Natural killer cell (primary cell): ENCODE measurements around the gene GPR157. TPM values are rescaled to one million over a fixed set of nuclear protein-coding genes. Genes with fewer than 3 reads are reported as not detected.

Experiments used
- ATAC-seq, 3 donors: fragments of 150-1000 bp in 2 of 3; fragments of 200-7000 bp in 1 of 3; cut with Tn5 transposase; 1 replicate in 1 of 3; 2 replicates in 2 of 3; pipeline ENCODE4 v1.10.0; 2021; ENCODE audit warnings: mild to moderate bottlenecking in 2 of 3, moderate library complexity in 2 of 3
- DNase-seq, 2 donors: peaks; one replicate each; pipeline versions ENCODE4 v3.0.0 to v3.0.0-alpha.2; 2013 to 2021; ENCODE audit warnings: mixed read lengths in 1 of 2
- H3K27ac ChIP-seq: one replicate; pipeline ENCODE4 v1.5.1; 2013; ENCODE audit warnings: mild to moderate bottlenecking, low read length
- H3K27me3 ChIP-seq: one replicate; pipeline ENCODE4 v1.6.1; 2013; ENCODE audit warnings: low read length; ENCODE audit not compliant: control insufficient read depth, insufficient read depth
- H3K36me3 ChIP-seq: one replicate; pipeline ENCODE4 v1.6.1; 2013; ENCODE audit warnings: low read length; ENCODE audit not compliant: control insufficient read depth, insufficient read depth
- H3K4me1 ChIP-seq: one replicate; pipeline ENCODE4 v1.6.1; 2013; ENCODE audit warnings: low read length; ENCODE audit not compliant: control insufficient read depth, insufficient read depth
- H3K4me3 ChIP-seq: one replicate; pipeline ENCODE4 v1.5.1; 2013; ENCODE audit warnings: low read length
- H3K9me3 ChIP-seq: one replicate; pipeline ENCODE4 v1.6.1; 2013; ENCODE audit warnings: low read length; ENCODE audit not compliant: control insufficient read depth, insufficient read depth
- H3K27ac Mint-ChIP-seq, 2 donors: one replicate each; pipeline ENCODE4 v1.8.0; 2022; ENCODE audit warnings: mild to moderate bottlenecking in 2 of 2, mixed read lengths in 2 of 2, moderate library complexity in 1 of 2
- H3K27me3 Mint-ChIP-seq, 2 donors: one replicate each; pipeline ENCODE4 v1.8.0; 2022; ENCODE audit warnings: low read depth in 2 of 2, mixed read lengths in 2 of 2
- H3K36me3 Mint-ChIP-seq: one replicate; pipeline ENCODE4 v1.8.0; 2022; ENCODE audit warnings: mixed read lengths
- H3K4me1 Mint-ChIP-seq, 2 donors: one replicate each; pipeline ENCODE4 v1.8.0; 2022; ENCODE audit warnings: mixed read lengths in 2 of 2
- H3K4me3 Mint-ChIP-seq: one replicate; pipeline ENCODE4 v1.8.0; 2022; ENCODE audit warnings: mild to moderate bottlenecking, moderate library complexity, mixed read lengths
- H3K9me3 Mint-ChIP-seq, 2 donors: one replicate each; pipeline ENCODE4 v1.8.0; 2022; ENCODE audit warnings: mixed read lengths in 2 of 2
- WGBS: methylation state at CpG from one replicate; pipeline ENCODE4 v1.1.7; 2013; ENCODE audit warnings: missing lambda C conversion rate; ENCODE audit not compliant: insufficient coverage; 5-methylcytosine and 5-hydroxymethylcytosine counted together
- intact Hi-C: fragments of 100-400 bp; cut with micrococcal nuclease; formaldehyde crosslinking; loops from one replicate; pipeline ENCODE4 v1.14.2; 2022
- total RNA-seq, 4 donors: library from RNA; stranded (reverse); fragments of 120-200 nt in 1 of 4; gene quantifications; one replicate each; pipeline versions ENCODE4 v1.2.3 to v1.2.4, GENCODE V29; 2013 to 2022
- TF ChIP-seq, protein P1 (sequence below): fragments of 200-600 bp; IDR thresholded peaks from one replicate; pipeline ENCODE4 v1.8.0; 2022; ENCODE audit warnings: antibody characterized with exemption

GPR157 gene
- total RNA-seq, 3 donors from 2014 or later (not counting 1 experiment from before 2014, with no cell fraction given), result 1.00 to 1.2 (median 1.1) TPM

- no peaks in the 10 kb centered on the region for H3K36me3 Mint-ChIP-seq
- intact Hi-C loops, result no loop called here
- no peak overlapping the region for H3K27ac ChIP-seq
- H3K27me3 ChIP-seq, result no peaks in the 10 kb centered on the region
- H3K9me3 Mint-ChIP-seq, result no peaks in the 10 kb centered on the region
- peaks cover 7 to 11% of the 10 kb centered on the region in 2 donors for H3K27me3 Mint-ChIP-seq
- no peaks in the 10 kb centered on the region for H3K9me3 ChIP-seq
- H3K27ac Mint-ChIP-seq, result no peak overlapping the region
- ATAC-seq (no peak), DNase-seq (no peak)
- peaks cover 5% of the 10 kb centered on the region for H3K4me1 ChIP-seq
- H3K4me1 Mint-ChIP-seq, result no peaks in the 10 kb centered on the region
- no peak overlapping the region for H3K4me3 ChIP-seq
- 78% methylated on average over 6 of the region's 6 CpGs for WGBS
- no peaks in the 10 kb centered on the region for H3K36me3 ChIP-seq
- no peak overlapping the region for H3K4me3 Mint-ChIP-seq
- TF ChIP-seq, protein P1, sequence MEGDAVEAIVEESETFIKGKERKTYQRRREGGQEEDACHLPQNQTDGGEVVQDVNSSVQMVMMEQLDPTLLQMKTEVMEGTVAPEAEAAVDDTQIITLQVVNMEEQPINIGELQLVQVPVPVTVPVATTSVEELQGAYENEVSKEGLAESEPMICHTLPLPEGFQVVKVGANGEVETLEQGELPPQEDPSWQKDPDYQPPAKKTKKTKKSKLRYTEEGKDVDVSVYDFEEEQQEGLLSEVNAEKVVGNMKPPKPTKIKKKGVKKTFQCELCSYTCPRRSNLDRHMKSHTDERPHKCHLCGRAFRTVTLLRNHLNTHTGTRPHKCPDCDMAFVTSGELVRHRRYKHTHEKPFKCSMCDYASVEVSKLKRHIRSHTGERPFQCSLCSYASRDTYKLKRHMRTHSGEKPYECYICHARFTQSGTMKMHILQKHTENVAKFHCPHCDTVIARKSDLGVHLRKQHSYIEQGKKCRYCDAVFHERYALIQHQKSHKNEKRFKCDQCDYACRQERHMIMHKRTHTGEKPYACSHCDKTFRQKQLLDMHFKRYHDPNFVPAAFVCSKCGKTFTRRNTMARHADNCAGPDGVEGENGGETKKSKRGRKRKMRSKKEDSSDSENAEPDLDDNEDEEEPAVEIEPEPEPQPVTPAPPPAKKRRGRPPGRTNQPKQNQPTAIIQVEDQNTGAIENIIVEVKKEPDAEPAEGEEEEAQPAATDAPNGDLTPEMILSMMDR, result no peak
Observed at GRCh38 chr1:9093091-9093490, 35.8 kb downstream of the GPR157 start.

DNA sequence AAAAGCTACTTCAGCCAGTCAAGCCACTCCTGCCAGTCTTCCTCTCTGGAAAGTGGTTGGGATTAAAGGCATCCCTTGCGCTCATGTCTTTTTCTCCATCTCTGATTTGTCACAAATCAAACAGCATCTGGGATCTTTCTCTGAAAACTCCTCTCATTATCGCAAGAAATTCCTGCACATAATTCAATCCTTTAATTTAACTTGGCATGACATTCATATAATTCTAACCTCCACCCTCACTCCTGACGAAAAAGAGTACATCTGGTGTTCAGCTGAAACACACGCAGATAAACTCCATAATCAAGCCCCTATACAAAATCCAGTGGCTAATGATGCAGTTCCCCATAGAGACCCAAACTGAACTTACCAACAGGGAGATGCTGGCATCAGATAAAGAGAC, 40.1 kb downstream of the GPR157 start:
- Mint-ChIP-seq H3K4me3 (no peak overlapping the region), H3K9me3 (no peaks in the 10 kb centered on the region), H3K4me1 (peaks cover 0 to 5% of the 10 kb centered on the region in 2 donors), H3K27ac (no peak overlapping the region), H3K36me3 (no peaks in the 10 kb centered on the region), H3K27me3 (peaks cover 18 to 35% of the 10 kb centered on the region in 2 donors)
- no peak overlapping the region for H3K27ac ChIP-seq
- no peaks in the 10 kb centered on the region for H3K9me3 ChIP-seq
- no peaks in the 10 kb centered on the region for H3K27me3 ChIP-seq
- TF ChIP-seq, protein P1, result no peak
- DNase-seq, result no peak
- no peak overlapping the region for H3K4me3 ChIP-seq
- no peaks in the 10 kb centered on the region for H3K36me3 ChIP-seq
- intact Hi-C loops, result no loop called here
- peaks cover 2% of the 10 kb centered on the region for H3K4me1 ChIP-seq
- 89% methylated on average over 4 of the region's 4 CpGs for WGBS
- ATAC-seq, result no peak

GRCh38 chr1:9087411-9088125, 41.3 kb downstream of the GPR157 start:
- peaks cover 0 to 5% of the 10 kb centered on the region in 2 donors for H3K4me1 Mint-ChIP-seq
- no peaks in the 10 kb centered on the region for H3K36me3 Mint-ChIP-seq
- H3K27me3 ChIP-seq, result no peaks in the 10 kb centered on the region

More at GRCh38 chr1:9087411-9088125, 41.3 kb downstream of the GPR157 start:
- TF ChIP-seq, protein P1, result no peak
- Histone ChIP-seq H3K4me1 (peaks cover 2% of the 10 kb centered on the region), H3K36me3 (no peaks in the 10 kb centered on the region), H3K9me3 (no peaks in the 10 kb centered on the region), H3K27ac (no peak overlapping the region), H3K4me3 (no peak overlapping the region)
- no peak for DNase-seq
- Mint-ChIP-seq H3K4me3 (no peak overlapping the region), H3K27me3 (peaks cover 18 to 35% of the 10 kb centered on the region in 2 donors), H3K27ac (no peak overlapping the region), H3K9me3 (no peaks in the 10 kb centered on the region)
- WGBS, result 82% methylated on average over 12 of the region's 12 CpGs
- intact Hi-C loops, result no loop called here
- ATAC-seq, result no peak
